Glutamatergic neuron (in vitro differentiated cells): ENCODE measurements around the gene ZG16B. TPM values are rescaled to one million over a fixed set of nuclear protein-coding genes. Genes with fewer than 3 reads are reported as not detected.

ENCODE experiments used
- DNase-seq: peaks from one replicate; pipeline ENCODE4 v3.0.0; 2022
- H3K27ac Mint-ChIP-seq: one replicate; pipeline ENCODE4 v1.8.0; 2020; ENCODE audit warnings: mild to moderate bottlenecking, mixed read lengths, inconsistent platforms; ENCODE audit not compliant: unreplicated experiment
- H3K27me3 Mint-ChIP-seq: one replicate; pipeline ENCODE4 v1.8.0; 2020; ENCODE audit warnings: mild to moderate bottlenecking, moderate library complexity, mixed read lengths, inconsistent platforms; ENCODE audit not compliant: unreplicated experiment
- H3K36me3 Mint-ChIP-seq: one replicate; pipeline ENCODE4 v1.8.0; 2020; ENCODE audit warnings: mild to moderate bottlenecking, mixed read lengths, inconsistent platforms; ENCODE audit not compliant: unreplicated experiment
- H3K4me1 Mint-ChIP-seq: one replicate; pipeline ENCODE4 v1.8.0; 2020; ENCODE audit warnings: mild to moderate bottlenecking, low read depth, mixed read lengths, inconsistent platforms; ENCODE audit not compliant: unreplicated experiment
- H3K4me3 Mint-ChIP-seq: one replicate; pipeline ENCODE4 v1.8.0; 2020; ENCODE audit warnings: mild to moderate bottlenecking, mixed read lengths, inconsistent platforms; ENCODE audit not compliant: unreplicated experiment
- H3K9me3 Mint-ChIP-seq: one replicate; pipeline ENCODE4 v1.8.0; 2020; ENCODE audit warnings: mild to moderate bottlenecking, moderate library complexity, mixed read lengths, inconsistent platforms; ENCODE audit not compliant: unreplicated experiment
- total RNA-seq: library from RNA; stranded (reverse); fragmentation: NEBNext Ultra II Directional; extraction: Animal tissue kit (Norgen Biotek cat#: 25700); gene quantifications from one replicate; pipeline ENCODE4 v1.2.1, GENCODE V29; 2021; ENCODE audit not compliant: unreplicated experiment
- TF ChIP-seq, protein P1 (sequence below): fragments of 200-600 bp; sonication (generic); IDR thresholded peaks from one replicate; pipeline ENCODE4 v1.5.0; 2021; ENCODE audit not compliant: partially characterized antibody, unreplicated experiment

Gene ZG16B
- total RNA-seq, 1 donor from 2014 or later, result not detected

- no peak overlapping the region for H3K4me3 Mint-ChIP-seq
- H3K27ac Mint-ChIP-seq, result no peak overlapping the region
- peaks cover 5% of the 10 kb centered on the region for H3K9me3 Mint-ChIP-seq
- no peak for DNase-seq
- H3K27me3 Mint-ChIP-seq, result peaks cover 5% of the 10 kb centered on the region
- no peaks in the 10 kb centered on the region for H3K36me3 Mint-ChIP-seq
- TF ChIP-seq, protein P1, sequence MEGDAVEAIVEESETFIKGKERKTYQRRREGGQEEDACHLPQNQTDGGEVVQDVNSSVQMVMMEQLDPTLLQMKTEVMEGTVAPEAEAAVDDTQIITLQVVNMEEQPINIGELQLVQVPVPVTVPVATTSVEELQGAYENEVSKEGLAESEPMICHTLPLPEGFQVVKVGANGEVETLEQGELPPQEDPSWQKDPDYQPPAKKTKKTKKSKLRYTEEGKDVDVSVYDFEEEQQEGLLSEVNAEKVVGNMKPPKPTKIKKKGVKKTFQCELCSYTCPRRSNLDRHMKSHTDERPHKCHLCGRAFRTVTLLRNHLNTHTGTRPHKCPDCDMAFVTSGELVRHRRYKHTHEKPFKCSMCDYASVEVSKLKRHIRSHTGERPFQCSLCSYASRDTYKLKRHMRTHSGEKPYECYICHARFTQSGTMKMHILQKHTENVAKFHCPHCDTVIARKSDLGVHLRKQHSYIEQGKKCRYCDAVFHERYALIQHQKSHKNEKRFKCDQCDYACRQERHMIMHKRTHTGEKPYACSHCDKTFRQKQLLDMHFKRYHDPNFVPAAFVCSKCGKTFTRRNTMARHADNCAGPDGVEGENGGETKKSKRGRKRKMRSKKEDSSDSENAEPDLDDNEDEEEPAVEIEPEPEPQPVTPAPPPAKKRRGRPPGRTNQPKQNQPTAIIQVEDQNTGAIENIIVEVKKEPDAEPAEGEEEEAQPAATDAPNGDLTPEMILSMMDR, result no peak
- H3K4me1 Mint-ChIP-seq, result peaks cover 5% of the 10 kb centered on the region
Measured at GRCh38 chr16:2790631-2791030, 39.5 kb upstream of the ZG16B start.

DNA sequence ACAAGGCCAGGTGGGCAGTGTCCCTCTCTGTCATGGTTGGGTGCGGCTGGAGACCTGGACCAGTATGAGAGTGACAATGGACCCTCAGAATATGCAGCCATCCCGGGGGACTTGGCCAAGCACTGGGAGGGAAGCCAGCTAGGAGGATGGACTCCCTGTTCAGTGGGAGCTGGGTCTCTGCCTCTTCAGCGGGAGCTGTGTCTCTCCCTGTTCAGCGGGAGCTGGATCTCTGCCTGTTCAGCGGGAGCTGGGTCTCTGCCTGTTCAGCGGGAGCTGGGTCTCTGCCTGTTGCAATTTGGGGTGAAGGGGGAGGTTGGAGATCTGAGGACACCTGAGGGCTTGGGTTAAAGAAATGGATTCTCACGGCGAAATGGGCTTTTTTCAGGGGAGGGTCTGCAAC lies 38.9 kb upstream of the ZG16B start:
- H3K4me3 Mint-ChIP-seq, result no peak overlapping the region
- no peak for DNase-seq
- H3K36me3 Mint-ChIP-seq, result no peaks in the 10 kb centered on the region
- peaks cover 5% of the 10 kb centered on the region for H3K9me3 Mint-ChIP-seq
- H3K4me1 Mint-ChIP-seq, result peaks cover 5% of the 10 kb centered on the region
- TF ChIP-seq, protein P1, result no peak
- no peak overlapping the region for H3K27ac Mint-ChIP-seq
- peaks cover 5% of the 10 kb centered on the region for H3K27me3 Mint-ChIP-seq

DNA sequence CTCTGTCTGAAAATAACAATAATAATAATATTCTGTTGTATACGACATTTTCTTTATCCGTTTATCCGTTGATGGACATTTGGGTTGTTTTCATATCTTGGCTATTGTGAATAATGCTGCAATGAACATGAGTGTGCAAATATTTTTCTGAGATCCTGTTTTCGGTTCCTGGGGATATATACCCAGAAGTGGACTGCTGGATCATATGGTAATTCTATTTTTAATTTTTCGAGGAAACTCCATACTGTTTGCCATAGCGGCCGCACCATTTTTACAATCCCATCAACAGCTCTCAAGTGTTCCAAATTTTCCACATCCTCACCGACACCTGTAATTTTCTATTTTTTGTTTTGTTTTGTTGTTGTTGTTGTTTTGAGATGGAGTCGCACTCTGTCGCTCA lies 37.2 kb upstream of the ZG16B start:
- H3K27ac Mint-ChIP-seq, result no peak overlapping the region
- TF ChIP-seq, protein P1, result no peak
- H3K27me3 Mint-ChIP-seq, result peaks cover 5% of the 10 kb centered on the region
- H3K36me3 Mint-ChIP-seq, result no peaks in the 10 kb centered on the region
- H3K9me3 Mint-ChIP-seq, result peaks cover 4% of the 10 kb centered on the region
- H3K4me1 Mint-ChIP-seq, result peaks cover 5% of the 10 kb centered on the region
- no peak for DNase-seq
- no peak overlapping the region for H3K4me3 Mint-ChIP-seq

- no peak for DNase-seq
- peaks cover 4% of the 10 kb centered on the region for H3K9me3 Mint-ChIP-seq
Measured at GRCh38 chr16:2795395-2796143, 34.5 kb upstream of the ZG16B start.

GRCh38 chr16:2798723-2799204 lies 31.3 kb upstream of the ZG16B start:
- H3K36me3 Mint-ChIP-seq, result peaks cover 5% of the 10 kb centered on the region
- H3K4me1 Mint-ChIP-seq, result no peaks in the 10 kb centered on the region
- no peak for DNase-seq
- peaks cover 7% of the 10 kb centered on the region for H3K27me3 Mint-ChIP-seq
- TF ChIP-seq, protein P1, result no peak
- peaks cover 5% of the 10 kb centered on the region for H3K9me3 Mint-ChIP-seq
- H3K4me3 Mint-ChIP-seq, result no peak overlapping the region
- no peak overlapping the region for H3K27ac Mint-ChIP-seq

More at GRCh38 chr16:2795395-2796143, 34.5 kb upstream of the ZG16B start:
- no peaks in the 10 kb centered on the region for H3K4me1 Mint-ChIP-seq
- H3K4me3 Mint-ChIP-seq, result no peak overlapping the region
- TF ChIP-seq, protein P1, result no peak
- no peak overlapping the region for H3K27ac Mint-ChIP-seq
- H3K36me3 Mint-ChIP-seq, result no peaks in the 10 kb centered on the region
- peaks cover 7% of the 10 kb centered on the region for H3K27me3 Mint-ChIP-seq
